SK-N-DZ (cell line): ENCODE data around the gene NFXL1. TPM values are rescaled to one million over a fixed set of nuclear protein-coding genes. Genes with fewer than 3 reads are reported as not detected.
"Not testable (repeated sequence)": the region's sequence is repeated elsewhere in the genome, so short reads cannot be mapped to it uniquely, and the experiment has no call there.

Experiments used
- DNase-seq: peaks from one replicate; pipeline ENCODE4 v3.0.0-alpha.2; 2015; ENCODE audit warnings: low spot score
- polyA plus RNA-seq, 2 experiments: library from polyadenylated mRNA; depleted of rRNA; stranded (reverse); fragments of >200 nt; gene quantifications; 2 replicates each; pipeline ENCODE4 v1.2.3, GENCODE V29; 2014

The NFXL1 gene
- polyA plus RNA-seq (2014; cell fraction: cytosol; rRNA removed), result 5.9 and 7.4 TPM in 2 replicates
- 17.2 and 25.9 TPM in 2 replicates for polyA plus RNA-seq (2014; cell fraction: nucleus; rRNA removed)

DNA sequence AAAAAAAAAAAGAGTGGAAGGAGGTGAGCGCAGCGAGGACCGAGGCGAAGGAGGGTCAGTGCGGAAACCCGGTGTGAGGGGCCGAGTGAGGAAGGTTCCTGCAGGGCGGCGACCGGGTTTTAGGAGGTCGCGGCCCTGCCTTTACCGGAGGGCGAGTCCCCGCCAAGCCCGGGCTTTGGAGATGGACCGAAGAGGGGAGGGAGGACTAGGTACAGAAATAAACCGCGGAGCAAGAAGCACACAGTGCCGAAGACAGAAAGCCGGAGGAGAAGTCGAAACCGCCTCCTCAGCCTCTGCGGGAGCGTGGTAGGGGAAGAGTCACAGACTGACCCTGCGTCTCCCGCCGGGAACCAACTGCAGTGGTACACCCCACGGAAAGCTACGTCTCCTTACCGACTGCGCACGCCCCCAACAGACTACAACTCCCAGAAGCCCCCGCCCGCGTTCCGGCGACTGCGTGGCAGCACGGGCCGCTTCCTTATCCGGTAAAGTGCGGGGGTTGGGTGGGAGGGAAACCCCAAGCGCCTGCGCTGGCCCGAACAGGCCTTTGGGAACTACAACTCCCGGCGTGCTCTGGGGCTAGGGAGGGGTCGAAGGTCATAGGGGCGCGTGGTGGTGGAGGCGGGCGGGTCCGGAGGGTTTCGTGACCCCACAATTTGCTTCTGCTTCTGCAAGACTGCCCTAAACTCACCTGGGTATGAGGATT is at the start of gene NFXL1:
Gene NFXL1, minus strand, starts transcription at position 364 of the 706 bp plus-strand sequence. CDS start 380 bp downstream, outside the sequence.
- peak; percentile 96 for DNase-seq

- DNase-seq, result no peak
Observed at GRCh38 chr4:47954677-47955076, 40.3 kb upstream of the NFXL1 start.

GRCh38 chr4:47954245-47954644 is 39.9 kb upstream of the NFXL1 start:
- no peak for DNase-seq

DNA sequence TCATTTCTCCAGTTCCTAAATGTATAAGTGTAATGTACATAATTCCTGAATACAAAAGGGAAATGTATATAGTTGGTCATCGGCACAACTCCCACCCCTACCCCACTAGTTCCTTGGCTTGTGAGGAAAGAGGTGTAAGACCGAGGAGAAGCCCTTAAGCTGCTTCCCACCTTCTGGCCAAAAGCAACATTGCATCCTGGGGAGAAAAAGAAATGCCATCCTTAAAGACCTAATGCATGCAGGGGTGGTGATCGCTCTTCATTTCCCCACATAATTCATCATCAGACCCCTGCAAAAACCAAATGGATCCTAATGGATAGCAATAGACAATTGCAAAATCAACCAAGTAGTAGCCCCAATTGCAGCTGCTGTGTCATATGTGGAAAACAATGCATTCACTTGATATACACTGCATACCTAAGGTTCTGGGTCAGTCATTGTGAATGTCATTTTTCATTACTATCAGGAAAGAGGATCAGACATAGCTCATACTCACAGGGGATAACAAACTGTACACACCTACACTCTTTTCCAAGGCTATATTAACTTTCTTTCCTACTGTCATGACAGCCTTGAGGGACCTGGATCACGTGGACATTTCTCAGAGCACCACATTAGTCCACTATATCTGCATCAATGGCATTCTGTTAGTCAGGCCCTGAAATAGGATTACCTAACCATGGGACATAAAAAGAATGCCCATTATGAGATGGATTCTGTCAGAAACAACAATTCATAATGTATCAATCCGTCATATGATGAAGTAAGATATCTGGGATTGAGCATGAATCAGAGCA is 31.7 kb upstream of the NFXL1 start:
- no peak for DNase-seq

DNA sequence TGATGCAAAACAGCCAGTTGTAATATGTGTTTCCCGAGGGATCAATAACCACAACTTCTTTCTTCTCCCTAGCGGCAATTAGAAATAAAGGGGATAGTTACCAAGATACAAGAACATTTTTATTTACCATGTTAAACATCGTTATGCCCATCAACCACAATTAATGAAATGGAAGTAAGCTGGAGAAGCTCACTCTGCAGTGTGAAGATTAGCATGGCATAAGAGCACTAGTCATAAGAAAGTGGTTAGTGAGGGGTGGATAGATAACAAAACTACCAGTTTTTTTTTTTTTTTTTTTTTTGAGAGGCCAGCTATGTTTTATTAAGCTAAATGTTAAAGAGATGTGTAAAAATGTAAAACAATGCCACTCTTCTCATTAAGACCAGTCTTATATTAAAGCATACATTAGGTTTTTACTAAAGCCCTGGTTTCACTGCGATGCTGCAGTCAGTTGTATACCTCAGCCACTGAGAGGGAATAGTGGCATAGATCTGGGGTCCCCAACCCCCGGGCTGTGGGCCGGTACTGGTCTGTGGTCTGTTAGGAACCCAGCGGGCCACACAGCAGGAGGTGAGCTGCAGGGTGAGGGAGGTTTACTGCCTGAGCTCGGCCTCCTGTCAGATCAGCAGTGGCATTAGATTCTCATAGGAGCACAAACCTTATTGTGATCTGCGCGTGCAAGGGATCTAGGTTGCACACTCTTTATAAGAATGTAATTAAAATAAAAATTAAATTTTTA is 27.9 kb upstream of the NFXL1 start:
- no peak for DNase-seq

DNA sequence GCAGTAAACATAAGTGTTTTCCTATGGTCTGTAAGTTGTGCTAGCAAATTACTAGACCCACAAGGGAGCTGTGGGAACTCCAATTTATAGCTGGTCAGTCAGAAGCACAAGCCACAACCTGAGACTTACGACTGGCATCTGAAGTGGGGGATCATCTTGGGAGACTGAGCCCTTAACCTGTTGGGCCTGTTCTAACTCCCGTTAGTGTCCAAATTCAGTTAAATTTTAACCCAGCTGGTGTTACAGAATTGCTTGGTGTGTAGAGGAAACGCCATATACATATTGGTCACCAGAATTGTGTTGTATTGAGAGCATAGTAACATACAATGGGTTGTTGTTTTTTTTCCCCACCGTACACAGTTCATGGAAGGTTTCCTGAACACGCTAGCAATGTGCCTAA is 25.1 kb upstream of the NFXL1 start:
- no peak for DNase-seq

GRCh38 chr4:47936336-47936735 is 22.0 kb upstream of the NFXL1 start:
- no peak for DNase-seq

- DNase-seq, result peak; percentile 43
Observed at GRCh38 chr4:47933840-47934239, 19.5 kb upstream of the NFXL1 start.

DNA sequence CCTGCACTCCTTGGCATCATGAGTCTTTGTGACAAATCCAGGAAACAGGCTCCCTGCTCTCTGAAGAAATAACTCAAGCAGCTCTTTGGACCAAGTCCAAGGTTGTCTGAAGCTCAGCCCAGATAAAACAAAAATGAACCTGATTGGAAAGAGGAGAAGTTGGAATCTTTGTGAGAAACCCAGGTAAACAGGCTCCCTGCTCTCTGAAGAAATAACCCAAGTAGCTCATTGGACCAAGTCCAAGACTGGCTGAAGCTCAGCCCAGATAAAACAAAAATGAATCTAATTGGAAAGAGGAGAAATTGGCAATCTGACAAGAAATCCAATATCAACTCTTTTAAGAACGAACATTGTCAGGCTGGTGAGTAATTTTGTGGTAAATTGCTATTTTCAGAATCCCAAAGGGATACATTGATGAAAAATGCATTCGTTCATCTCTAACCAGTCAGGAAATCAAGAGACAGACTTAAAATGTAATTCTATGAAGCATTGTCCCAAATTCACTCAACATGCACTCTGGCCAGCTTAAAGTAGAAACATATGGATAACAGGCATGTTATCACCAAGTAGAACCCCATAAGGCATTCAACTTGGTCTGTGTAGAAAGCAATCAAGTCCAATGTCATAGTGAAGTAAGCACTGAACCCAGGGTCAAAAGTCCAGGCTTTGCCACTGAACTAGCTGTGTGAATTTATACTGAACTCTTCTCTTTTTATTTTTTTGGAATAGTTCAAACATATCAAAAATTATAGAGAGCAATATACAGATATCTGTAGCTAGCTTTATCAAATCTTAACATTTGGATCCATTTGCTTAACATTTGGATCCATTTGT is 16.8 kb upstream of the NFXL1 start:
- DNase-seq, result no peak

- no peak for DNase-seq
Observed at GRCh38 chr4:47929682-47930201, 15.4 kb upstream of the NFXL1 start.

DNA sequence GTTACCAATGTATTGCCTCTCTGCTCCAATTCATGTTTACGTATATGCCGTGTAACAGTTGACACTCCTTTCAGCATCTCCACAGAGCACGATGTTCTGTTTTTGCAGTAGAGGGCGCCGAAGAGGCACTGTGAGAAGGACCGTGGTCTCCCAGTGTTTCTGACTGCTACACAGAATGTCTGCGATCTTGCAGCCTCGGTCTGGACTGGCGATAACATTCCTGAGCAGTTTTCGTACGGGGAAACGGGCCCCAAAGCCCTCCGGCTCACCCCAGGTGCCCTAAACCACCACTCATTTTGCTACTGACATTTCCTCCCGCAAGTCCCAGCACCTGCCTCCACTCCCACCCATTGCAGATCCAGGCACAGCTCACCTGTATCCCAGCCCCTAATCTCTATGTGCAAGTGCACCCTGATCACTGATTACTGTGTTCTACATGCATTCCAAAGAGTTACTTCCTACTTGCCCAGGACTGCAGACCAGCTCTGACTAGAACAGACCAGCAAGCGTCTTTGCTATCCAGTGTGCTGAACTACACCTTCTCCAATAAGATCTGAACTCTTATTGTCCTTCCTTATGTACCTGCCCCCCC is 12.4 kb upstream of the NFXL1 start:
- peak; percentile 56 for DNase-seq

DNA sequence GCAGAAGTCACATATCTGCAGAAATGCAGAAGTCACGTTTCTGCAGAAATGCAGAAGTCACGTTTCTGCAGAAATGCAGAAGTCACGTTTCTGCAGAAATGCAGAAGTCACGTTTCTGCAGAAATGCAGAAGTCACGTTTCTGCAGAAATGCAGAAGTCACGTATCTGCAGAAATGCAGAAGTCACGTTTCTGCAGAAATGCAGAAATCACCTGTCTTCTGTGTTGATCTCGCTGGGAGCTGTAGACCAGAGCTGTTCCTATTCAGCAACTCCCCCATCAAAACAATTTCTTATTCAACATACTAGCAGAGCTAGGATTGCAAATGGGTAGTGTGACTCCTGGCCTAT is 8.9 kb upstream of the NFXL1 start:
- not testable (repeated sequence) for DNase-seq

DNA sequence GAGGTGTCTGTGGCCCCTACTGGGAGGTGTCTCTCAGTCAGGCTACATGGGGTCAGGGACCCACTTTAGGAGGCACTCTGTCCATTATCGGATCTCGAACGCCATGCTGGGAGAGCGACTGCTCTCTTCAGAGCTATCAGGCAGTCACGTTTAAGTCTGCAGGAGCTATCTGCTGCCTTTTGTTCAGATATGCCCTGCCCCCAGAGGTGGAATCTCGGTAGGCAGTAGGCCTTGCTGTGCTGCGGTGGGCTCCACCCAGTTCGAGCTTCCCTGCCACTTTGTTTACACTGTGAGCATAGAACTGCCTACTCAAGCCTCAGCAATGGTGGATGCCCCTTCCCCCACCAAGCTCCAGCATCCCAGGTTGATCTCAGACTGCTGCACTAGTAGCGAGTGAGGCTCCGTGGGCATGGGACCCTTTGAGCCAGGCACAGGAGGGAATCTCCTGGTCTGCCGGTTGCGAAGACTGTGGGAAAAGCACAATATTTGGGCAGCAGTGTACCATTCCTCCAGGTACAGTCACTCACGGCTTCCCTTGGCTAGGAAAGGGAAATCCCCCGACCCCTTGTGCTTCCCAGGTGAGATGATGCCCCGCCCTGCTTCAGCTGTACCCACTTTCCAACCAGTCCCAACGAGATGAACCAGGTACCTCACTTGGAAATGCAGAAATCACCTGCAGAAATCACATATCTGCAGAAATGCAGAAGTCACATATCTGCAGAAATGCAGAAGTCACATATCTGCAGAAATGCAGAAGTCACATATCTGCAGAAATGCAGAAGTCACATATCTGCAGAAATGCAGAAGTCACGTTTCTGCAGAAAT is 8.3 kb upstream of the NFXL1 start:
- not testable (repeated sequence) for DNase-seq

DNA sequence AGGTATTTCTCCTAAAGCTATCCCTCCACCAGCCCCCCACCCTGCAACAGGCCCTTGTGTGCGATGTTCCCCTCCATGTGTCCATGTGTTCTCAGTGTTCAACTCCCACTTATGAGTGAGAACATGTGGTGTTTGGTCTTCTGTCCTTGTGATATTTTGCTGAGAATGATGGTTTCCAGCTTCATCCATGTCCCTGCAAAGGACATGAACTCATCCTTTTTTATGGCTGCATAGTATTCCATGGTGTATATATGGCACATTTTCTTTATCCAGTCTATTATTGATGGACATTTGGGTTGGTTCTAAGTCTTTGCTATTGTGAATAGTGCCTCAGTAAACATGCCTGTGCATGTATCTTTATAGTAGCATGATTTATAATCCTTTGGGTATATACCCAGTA is 2.8 kb upstream of the NFXL1 start:
- DNase-seq, result not testable (repeated sequence)

DNA sequence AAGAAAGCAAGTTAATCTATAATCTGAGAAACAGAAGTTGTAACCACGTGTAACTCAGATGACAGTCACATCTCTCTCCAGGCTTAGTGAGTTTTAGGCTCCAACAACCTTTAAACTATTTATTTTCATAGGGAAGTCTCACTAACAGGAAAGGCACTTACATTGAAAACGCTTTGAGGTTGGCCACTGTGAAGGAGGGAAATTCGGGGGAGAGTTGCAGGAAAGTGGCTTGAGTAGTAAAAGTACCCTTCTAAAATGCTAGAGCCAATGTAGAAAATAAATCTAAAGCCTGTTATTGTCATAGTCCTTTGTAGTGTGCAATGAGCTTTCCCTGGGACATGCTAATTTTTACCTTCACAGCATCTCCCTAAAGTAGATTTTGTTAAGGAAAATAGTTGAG is 995 bp upstream of the NFXL1 start:
- no peak for DNase-seq

- no peak for DNase-seq
Observed at GRCh38 chr4:47914926-47915237, 499 bp upstream of the NFXL1 start.

DNA sequence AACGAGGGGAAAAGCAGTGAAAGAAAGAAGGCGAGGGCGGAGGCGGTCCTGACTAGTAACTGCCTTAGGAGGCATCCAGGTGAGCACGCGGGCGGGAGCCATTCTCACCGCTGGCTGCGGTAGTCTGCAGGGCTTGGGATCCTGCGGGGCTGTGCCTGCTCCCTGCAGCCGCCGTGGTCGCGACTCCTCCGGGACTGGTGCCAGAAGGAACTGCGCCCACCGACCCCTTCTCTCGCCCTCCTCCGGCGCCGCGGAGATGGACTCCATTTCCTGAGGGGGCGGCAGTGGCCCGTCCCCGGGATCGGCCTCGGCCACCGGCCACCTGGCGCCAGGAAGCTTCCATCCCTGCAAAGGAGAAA is 543 bp downstream of the NFXL1 start:
- no peak for DNase-seq

DNA sequence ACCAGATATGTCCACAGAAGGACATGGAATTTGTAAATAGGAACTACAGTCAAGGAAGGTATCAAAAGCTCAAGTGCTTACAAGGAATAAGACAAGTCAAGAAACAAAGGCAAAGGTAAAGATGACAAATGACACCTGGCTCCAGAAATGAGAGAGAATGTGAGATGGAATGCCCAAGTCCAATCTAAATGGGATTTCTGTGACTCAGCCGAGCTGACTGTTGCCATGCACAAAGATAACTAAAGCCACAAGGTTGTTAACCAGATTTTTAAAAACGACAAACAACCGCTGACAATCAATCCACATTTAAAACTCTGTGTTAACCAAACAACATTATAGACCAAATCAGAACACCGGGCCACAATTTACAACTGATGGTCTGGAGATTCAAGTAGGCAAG is 1.1 kb downstream of the NFXL1 start:
- peak; percentile 2 for DNase-seq

DNA sequence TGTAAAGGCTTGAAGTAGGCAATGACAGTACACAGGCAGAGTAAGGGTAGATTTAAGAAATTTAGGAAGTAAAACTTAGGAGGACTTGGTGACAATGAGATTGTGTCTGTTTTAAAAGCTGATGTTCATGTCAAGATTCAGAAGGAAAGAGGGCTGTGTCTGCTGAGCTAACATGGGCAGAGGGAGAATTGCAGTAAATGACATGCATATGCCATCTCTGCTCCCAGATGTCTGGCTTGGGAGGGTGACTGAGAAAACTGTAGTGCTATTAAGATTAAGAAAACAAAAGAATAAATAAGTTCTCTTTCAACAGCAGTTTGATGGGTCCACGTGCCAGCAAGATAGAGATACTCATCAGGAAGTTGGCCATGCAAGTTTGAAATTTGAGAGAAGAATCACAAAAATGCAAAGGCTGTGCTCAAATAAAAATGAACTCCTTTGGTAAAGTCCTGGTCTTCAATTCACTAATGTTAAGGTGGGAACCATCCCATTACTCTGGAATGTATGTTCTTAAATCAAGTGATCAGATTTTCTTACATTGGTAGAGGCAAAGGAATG is 7.2 kb downstream of the NFXL1 start:
- no peak for DNase-seq

GRCh38 chr4:47899639-47900038 is 14.7 kb downstream of the NFXL1 start:
- no peak for DNase-seq
